A549 (cell line): ENCODE results near the gene CCNYL1.

Source experiments
- CBX8 ChIP-seq: fragments of 200-600 bp; sonication (generic); IDR thresholded peaks from 2 replicates; pipeline ENCODE4 v1.6.1; 2016
- FOXS1 ChIP-seq: fragments of 250-450 bp; sonication (Bioruptor Pico); IDR thresholded peaks from 2 replicates; pipeline ENCODE4 v1.5.0; 2020; ENCODE audit warnings: mild to moderate bottlenecking, moderate library complexity
- NPAS2 ChIP-seq: fragments of 250-450 bp; sonication (Bioruptor Pico); IDR thresholded peaks from 2 replicates; pipeline ENCODE4 v1.8.0; 2022; ENCODE audit warnings: mild to moderate bottlenecking, moderate library complexity, borderline replicate concordance
- POLR2A ChIP-seq: IDR thresholded peaks from 2 replicates; pipeline ENCODE4 v1.6.1; 2012; ENCODE audit warnings: mild to moderate bottlenecking, low read length
- RARB ChIP-seq: fragments of 250-450 bp; sonication (Bioruptor Pico); IDR thresholded peaks from 2 replicates; pipeline ENCODE4 v1.8.0; 2021; ENCODE audit warnings: mild to moderate bottlenecking, moderate library complexity
- RFX5 ChIP-seq: fragments of 450-650 bp; IDR thresholded peaks from 2 replicates; pipeline ENCODE4 v1.7.1; 2014; ENCODE audit warnings: antibody characterized with exemption, mild to moderate bottlenecking, moderate library complexity
- SMC3 ChIP-seq: fragments of >200 bp; sonication (Bioruptor Twin); formaldehyde crosslinking; IDR thresholded peaks from 3 replicates; pipeline ENCODE4 v1.6.1; 2018; ENCODE audit warnings: inconsistent platforms
- TFCP2L1 ChIP-seq: fragments of 250-450 bp; sonication (Bioruptor Pico); IDR thresholded peaks from 2 replicates; pipeline ENCODE4 v1.5.0; 2021; ENCODE audit warnings: mild to moderate bottlenecking
- TF ChIP-seq, protein P1 (sequence below): fragments of >200 bp; sonication (Bioruptor Twin); formaldehyde crosslinking; IDR thresholded peaks from 3 replicates; pipeline ENCODE4 v1.5.1; 2016
- TF ChIP-seq, protein P2 (sequence below): fragments of 200-600 bp; sonication (generic); IDR thresholded peaks from 2 replicates; pipeline ENCODE4 v1.6.1; 2016; ENCODE audit warnings: antibody characterized with exemption, mild to moderate bottlenecking, moderate library complexity

DNA sequence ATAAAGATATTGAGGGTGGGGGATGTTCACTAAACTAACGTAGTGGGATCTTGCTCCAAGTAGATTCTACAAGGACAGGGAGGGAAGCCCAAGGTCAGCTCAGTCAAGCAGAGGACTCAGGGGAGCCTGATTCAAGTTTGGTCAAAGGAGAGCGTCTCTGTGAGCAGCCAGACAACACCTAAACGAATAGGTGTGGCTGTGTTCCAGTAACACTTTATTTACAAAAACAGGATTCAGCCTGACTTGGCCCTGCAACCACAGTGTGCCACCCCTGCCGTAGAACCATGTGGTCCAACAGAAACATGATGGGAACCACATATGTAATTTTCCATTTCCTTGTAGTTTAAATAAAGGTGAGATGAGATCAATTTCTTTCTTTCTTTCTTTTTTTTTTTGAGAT, 76.4 kb downstream of the CCNYL1 start:
- TF ChIP-seq TFCP2L1 (CRISPR knock-in tag) (no peak), NPAS2 (CRISPR knock-in tag) (no peak), POLR2A (no peak), RFX5 (no peak), SMC3 (no peak), CBX8 (no peak), FOXS1 (no peak), RARB (CRISPR knock-in tag) (no peak)
- TF ChIP-seq, protein P1, sequence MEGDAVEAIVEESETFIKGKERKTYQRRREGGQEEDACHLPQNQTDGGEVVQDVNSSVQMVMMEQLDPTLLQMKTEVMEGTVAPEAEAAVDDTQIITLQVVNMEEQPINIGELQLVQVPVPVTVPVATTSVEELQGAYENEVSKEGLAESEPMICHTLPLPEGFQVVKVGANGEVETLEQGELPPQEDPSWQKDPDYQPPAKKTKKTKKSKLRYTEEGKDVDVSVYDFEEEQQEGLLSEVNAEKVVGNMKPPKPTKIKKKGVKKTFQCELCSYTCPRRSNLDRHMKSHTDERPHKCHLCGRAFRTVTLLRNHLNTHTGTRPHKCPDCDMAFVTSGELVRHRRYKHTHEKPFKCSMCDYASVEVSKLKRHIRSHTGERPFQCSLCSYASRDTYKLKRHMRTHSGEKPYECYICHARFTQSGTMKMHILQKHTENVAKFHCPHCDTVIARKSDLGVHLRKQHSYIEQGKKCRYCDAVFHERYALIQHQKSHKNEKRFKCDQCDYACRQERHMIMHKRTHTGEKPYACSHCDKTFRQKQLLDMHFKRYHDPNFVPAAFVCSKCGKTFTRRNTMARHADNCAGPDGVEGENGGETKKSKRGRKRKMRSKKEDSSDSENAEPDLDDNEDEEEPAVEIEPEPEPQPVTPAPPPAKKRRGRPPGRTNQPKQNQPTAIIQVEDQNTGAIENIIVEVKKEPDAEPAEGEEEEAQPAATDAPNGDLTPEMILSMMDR, result no peak
- TF ChIP-seq, protein P2, sequence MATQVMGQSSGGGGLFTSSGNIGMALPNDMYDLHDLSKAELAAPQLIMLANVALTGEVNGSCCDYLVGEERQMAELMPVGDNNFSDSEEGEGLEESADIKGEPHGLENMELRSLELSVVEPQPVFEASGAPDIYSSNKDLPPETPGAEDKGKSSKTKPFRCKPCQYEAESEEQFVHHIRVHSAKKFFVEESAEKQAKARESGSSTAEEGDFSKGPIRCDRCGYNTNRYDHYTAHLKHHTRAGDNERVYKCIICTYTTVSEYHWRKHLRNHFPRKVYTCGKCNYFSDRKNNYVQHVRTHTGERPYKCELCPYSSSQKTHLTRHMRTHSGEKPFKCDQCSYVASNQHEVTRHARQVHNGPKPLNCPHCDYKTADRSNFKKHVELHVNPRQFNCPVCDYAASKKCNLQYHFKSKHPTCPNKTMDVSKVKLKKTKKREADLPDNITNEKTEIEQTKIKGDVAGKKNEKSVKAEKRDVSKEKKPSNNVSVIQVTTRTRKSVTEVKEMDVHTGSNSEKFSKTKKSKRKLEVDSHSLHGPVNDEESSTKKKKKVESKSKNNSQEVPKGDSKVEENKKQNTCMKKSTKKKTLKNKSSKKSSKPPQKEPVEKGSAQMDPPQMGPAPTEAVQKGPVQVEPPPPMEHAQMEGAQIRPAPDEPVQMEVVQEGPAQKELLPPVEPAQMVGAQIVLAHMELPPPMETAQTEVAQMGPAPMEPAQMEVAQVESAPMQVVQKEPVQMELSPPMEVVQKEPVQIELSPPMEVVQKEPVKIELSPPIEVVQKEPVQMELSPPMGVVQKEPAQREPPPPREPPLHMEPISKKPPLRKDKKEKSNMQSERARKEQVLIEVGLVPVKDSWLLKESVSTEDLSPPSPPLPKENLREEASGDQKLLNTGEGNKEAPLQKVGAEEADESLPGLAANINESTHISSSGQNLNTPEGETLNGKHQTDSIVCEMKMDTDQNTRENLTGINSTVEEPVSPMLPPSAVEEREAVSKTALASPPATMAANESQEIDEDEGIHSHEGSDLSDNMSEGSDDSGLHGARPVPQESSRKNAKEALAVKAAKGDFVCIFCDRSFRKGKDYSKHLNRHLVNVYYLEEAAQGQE, result no peak
